Subcutaneous adipose tissue (tissue), 4 donors: Measurements from ENCODE around the gene PHLPP1. TPM values are rescaled to one million over a fixed set of nuclear protein-coding genes. Genes with fewer than 3 reads are reported as not detected.

Experiments
- total RNA-seq, 4 donors: library from RNA; depleted of rRNA; stranded (reverse); fragments of >200 nt; gene quantifications; one replicate each; pipeline ENCODE4 v1.1.0, GENCODE V29; 2016
- TF ChIP-seq, protein P1 (sequence below): fragments of 450-650 bp; IDR thresholded peaks from one replicate; pipeline ENCODE4 v1.5.1; 2016; ENCODE audit warnings: low read depth, mild to moderate bottlenecking, control low read depth, antibody characterized with exemption, moderate library complexity

Gene PHLPP1
- total RNA-seq, 4 donors from 2014 or later, result 9.7 to 28.3 (median 21.2) TPM

GRCh38 chr18:62778976-62779869, 63.9 kb downstream of the PHLPP1 start:
- TF ChIP-seq, protein P1, sequence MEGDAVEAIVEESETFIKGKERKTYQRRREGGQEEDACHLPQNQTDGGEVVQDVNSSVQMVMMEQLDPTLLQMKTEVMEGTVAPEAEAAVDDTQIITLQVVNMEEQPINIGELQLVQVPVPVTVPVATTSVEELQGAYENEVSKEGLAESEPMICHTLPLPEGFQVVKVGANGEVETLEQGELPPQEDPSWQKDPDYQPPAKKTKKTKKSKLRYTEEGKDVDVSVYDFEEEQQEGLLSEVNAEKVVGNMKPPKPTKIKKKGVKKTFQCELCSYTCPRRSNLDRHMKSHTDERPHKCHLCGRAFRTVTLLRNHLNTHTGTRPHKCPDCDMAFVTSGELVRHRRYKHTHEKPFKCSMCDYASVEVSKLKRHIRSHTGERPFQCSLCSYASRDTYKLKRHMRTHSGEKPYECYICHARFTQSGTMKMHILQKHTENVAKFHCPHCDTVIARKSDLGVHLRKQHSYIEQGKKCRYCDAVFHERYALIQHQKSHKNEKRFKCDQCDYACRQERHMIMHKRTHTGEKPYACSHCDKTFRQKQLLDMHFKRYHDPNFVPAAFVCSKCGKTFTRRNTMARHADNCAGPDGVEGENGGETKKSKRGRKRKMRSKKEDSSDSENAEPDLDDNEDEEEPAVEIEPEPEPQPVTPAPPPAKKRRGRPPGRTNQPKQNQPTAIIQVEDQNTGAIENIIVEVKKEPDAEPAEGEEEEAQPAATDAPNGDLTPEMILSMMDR, result no peak

- TF ChIP-seq, protein P1, result no peak
Measured at GRCh38 chr18:62781262-62781661, 65.9 kb downstream of the PHLPP1 start.

GRCh38 chr18:62781893-62782292, 66.6 kb downstream of the PHLPP1 start:
- TF ChIP-seq, protein P1, result no peak

DNA sequence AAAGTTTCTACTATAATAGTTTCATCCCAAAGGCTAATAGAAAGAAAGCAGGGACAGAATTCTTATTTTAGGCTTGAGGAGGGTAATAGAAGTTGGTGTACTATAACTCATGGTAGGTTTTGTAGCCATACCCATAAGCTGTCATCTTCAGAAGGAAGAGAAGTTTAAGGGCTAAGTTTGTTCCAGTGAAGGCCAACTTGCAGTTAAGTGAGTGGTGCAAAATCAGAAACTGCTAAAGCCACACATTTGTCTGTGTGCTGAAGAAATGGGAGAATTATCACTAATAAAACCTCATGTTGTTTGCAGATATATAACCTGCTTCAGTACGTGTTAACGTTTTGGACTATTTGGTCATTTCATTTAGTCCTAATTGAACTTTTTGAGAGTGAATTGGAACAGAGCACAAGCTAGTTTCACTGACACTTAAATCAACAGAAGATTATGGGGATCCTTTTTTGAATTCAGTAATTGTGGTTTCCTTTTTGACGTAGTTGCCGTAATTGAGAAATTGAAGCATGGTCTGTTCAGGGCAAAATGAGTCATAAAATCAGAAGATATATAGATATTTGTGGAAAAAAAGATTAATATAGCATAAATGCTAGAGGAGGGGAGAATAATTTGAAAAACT, 69.1 kb downstream of the PHLPP1 start:
- TF ChIP-seq, protein P1, result no peak

GRCh38 chr18:62784966-62785413, 69.6 kb downstream of the PHLPP1 start:
- TF ChIP-seq, protein P1, result no peak

- TF ChIP-seq, protein P1, result no peak
Measured at GRCh38 chr18:62786689-62787088, 71.3 kb downstream of the PHLPP1 start.

DNA sequence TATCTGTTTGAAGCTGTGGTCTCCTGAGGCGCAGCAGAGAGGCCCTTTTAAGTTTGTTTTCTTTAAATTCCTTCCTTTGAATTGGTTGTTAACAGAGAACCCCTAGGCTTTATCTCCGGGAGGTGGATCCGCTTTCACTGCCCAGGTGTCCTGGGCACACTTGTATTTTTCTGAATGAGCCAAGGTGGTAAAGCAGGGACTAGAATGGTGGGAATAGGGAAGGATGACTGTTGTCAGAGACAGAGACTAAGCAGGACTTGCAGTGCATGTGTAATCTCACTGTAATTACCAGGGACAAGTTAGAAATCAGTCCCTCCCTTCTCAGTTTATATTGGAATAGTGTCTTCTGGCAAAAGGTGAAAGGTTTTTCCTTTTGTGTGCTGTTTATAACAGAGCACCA, 72.8 kb downstream of the PHLPP1 start:
- TF ChIP-seq, protein P1, result no peak
